Measurements from ENCODE around the gene GHRL.

- TF ChIP-seq POLR2A (IDR thresholded peaks at IDR 0.05) (no peak), CTCF (IDR thresholded peaks at IDR 0.05) (no peak)
Measured at GRCh38 chr3:10281951-10282350, 10.8 kb downstream of the GHRL start.

Measured in adrenal gland (tissue), 5 donors.